Left ventricle myocardium inferior (tissue), 1 donor: ENCODE measurements around the gene GPR22. TPM values are rescaled to one million over a fixed set of nuclear protein-coding genes. Genes with fewer than 3 reads are reported as not detected.
A peak's percentile ranks its signal among the peaks of the same experiment; 100 is the strongest.

Experiments used
- DNase-seq: peaks from one replicate; pipeline ENCODE4 v3.0.0-alpha.2; 2020
- H3K27ac ChIP-seq: fragments of 200-600 bp; replicated peaks from 2 replicates; pipeline ENCODE4 v1.8.0; 2021
- H3K27me3 ChIP-seq: fragments of 200-600 bp; 2 replicates; pipeline ENCODE4 v1.8.0; 2021; ENCODE audit warnings: low read depth
- H3K36me3 ChIP-seq: fragments of 200-600 bp; 2 replicates; pipeline ENCODE4 v1.8.0; 2021
- H3K4me1 ChIP-seq: fragments of 200-600 bp; 2 replicates; pipeline ENCODE4 v1.8.0; 2021
- H3K4me3 ChIP-seq: fragments of 200-600 bp; 2 replicates; pipeline ENCODE4 v1.8.0; 2021; ENCODE audit warnings: mild to moderate bottlenecking, moderate library complexity
- H3K9me3 ChIP-seq: fragments of 200-600 bp; replicated peaks from 2 replicates; pipeline ENCODE4 v1.8.0; 2021
- CTCF ChIP-seq: fragments of 200-600 bp; IDR thresholded peaks from 2 replicates; pipeline ENCODE4 v1.8.0; 2021; ENCODE audit warnings: antibody characterized with exemption, mild to moderate bottlenecking, borderline replicate concordance
- intact Hi-C: fragments of 100-400 bp; cut with micrococcal nuclease; formaldehyde crosslinking; loops from one replicate; pipeline ENCODE4 v1.11.0; 2022
- long read RNA-seq: library from polyadenylated mRNA; unstranded; transcript quantifications from one replicate; pipeline ENCODE4 v2.0.0, GENCODE V29; 2021
- total RNA-seq: library from RNA; stranded (reverse); fragmentation: NEBNext Ultra II Directional; extraction: Animal tissue kit (Norgen Biotek cat#: 25700); gene quantifications from one replicate; pipeline ENCODE4 v1.2.1, GENCODE V29; 2021
- donor health status: DM: no; HTN: yes; CAD: no; lungs with severe emphysema.

Gene GPR22
- total RNA-seq = 23.0 TPM
- long read RNA-seq, transcript GPR22-201 (3 exons, 2,942 nt) = major isoform, 10 of 16 reads
- long read RNA-seq, partial matches to known transcripts = 1 of 16 reads
- long read RNA-seq, other reads (novel, unspliced or antisense) = 2 of 16 reads

DNA sequence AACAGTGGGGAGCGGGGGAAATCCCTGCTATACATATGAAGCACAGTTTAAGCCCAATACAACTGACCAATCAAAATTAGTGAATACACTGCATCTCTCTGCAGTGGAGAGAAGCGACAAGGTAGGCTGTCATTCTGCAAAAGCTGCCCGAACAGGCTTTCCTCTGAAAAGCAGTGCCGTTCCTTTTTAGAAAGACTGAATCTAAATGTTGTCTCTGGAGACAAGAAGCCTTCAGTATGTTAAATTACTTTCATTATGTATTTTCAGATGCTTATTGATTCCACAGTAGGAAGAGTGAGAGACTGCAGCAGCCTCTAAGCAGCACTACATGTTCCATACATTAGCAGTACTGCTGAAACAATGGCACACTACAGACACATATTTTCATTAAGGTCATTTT is at the start of gene GPR22:
GPR22 (plus strand) TSS at position 129 of the 400 bp plus-strand sequence. CDS start 4,004 bp downstream, outside the sequence.
- no peak for TF ChIP-seq CTCF
- Histone ChIP-seq H3K27me3 (no peaks in the 10 kb centered on the region), H3K36me3 (no peaks in the 10 kb centered on the region), H3K9me3 (no peaks in the 10 kb centered on the region), H3K4me3 (peak within 1 kb of the TSS; percentile 61), H3K4me1 (peaks cover 18% of the 10 kb centered on the region), H3K27ac (peak within 1 kb of the TSS; percentile 84)
- DNase-seq = no peak
- intact Hi-C loops = loop anchor here (10.0 kb wide), 2 partner anchors 265 to 405 kb away; no protein-coding TSS in a partner anchor

- peak; percentile 25 for DNase-seq
- Histone ChIP-seq H3K27me3 (no peaks in the 10 kb centered on the region), H3K27ac (no peak overlapping the region), H3K36me3 (peaks cover 6% of the 10 kb centered on the region), H3K4me3 (no peak overlapping the region), H3K4me1 (peaks cover 10% of the 10 kb centered on the region), H3K9me3 (no peaks in the 10 kb centered on the region)
- no peak for TF ChIP-seq CTCF
- intact Hi-C loops = no loop called here
Measured at GRCh38 chr7:107427462-107427861, 42.4 kb upstream of the GPR22 start.

GRCh38 chr7:107428642-107429041 is 41.2 kb upstream of the GPR22 start:
- TF ChIP-seq CTCF = no peak
- H3K27ac ChIP-seq = no peak overlapping the region
- DNase-seq = no peak
- intact Hi-C loops = no loop called here
- H3K27me3 ChIP-seq = no peaks in the 10 kb centered on the region
- peaks cover 7% of the 10 kb centered on the region for H3K9me3 ChIP-seq
- peaks cover 8% of the 10 kb centered on the region for H3K36me3 ChIP-seq
- no peak overlapping the region for H3K4me3 ChIP-seq
- peaks cover 10% of the 10 kb centered on the region for H3K4me1 ChIP-seq

- Histone ChIP-seq H3K27ac (no peak overlapping the region), H3K4me3 (no peak overlapping the region), H3K27me3 (no peaks in the 10 kb centered on the region), H3K36me3 (peaks cover 8% of the 10 kb centered on the region), H3K4me1 (peaks cover 10% of the 10 kb centered on the region), H3K9me3 (peaks cover 11% of the 10 kb centered on the region)
- DNase-seq = no peak
- intact Hi-C loops = no loop called here
- no peak for TF ChIP-seq CTCF
Measured at GRCh38 chr7:107430057-107430456, 39.8 kb upstream of the GPR22 start.

GRCh38 chr7:107432261-107432660 is 37.6 kb upstream of the GPR22 start:
- no peak overlapping the region for H3K4me3 ChIP-seq
- no peak overlapping the region for H3K27ac ChIP-seq
- intact Hi-C loops = no loop called here

More at GRCh38 chr7:107432261-107432660, 37.6 kb upstream of the GPR22 start:
- no peak for DNase-seq
- H3K4me1 ChIP-seq = peaks cover 7% of the 10 kb centered on the region
- TF ChIP-seq CTCF = no peak
- peaks cover 7% of the 10 kb centered on the region for H3K36me3 ChIP-seq
- peaks cover 18% of the 10 kb centered on the region for H3K9me3 ChIP-seq
- H3K27me3 ChIP-seq = no peaks in the 10 kb centered on the region
